Stimulated activated CD8-positive, alpha-beta memory T cell treated with anti-CD3 and anti-CD28 coated beads, Interleukin-4, amount 100 ng/mL, for 4 hours (primary cell): ENCODE results near the gene AP1S3.
"Not testable (repeated sequence)": the region's sequence is repeated elsewhere in the genome, so short reads cannot be mapped to it uniquely, and the experiment has no call there.

ENCODE experiments used
- DNase-seq, 2 donors: peaks; one replicate each; pipeline ENCODE4 v3.0.0-alpha.2; 2020; ENCODE audit warnings: low read depth in 2 of 2, low spot score in 1 of 2

The AP1S3 gene

GRCh38 chr2:223853425-223853837, 16.0 kb upstream of the AP1S3 start:
- DNase-seq: no peak

- DNase-seq: no peak
Measured at GRCh38 chr2:223852281-223852795, 15.0 kb upstream of the AP1S3 start.

- no peak for DNase-seq
Measured at GRCh38 chr2:223847410-223847809, 10.0 kb upstream of the AP1S3 start.

GRCh38 chr2:223846515-223846914, 9.1 kb upstream of the AP1S3 start:
- no peak for DNase-seq

- no peak for DNase-seq
Measured at GRCh38 chr2:223841436-223842190, 4.2 kb upstream of the AP1S3 start.

- DNase-seq: no peak
Measured at GRCh38 chr2:223835701-223836532, 1.5 kb downstream of the AP1S3 start.

- DNase-seq: no peak
Measured at GRCh38 chr2:223834431-223834830, 3.0 kb downstream of the AP1S3 start.

- DNase-seq: no peak
Measured at GRCh38 chr2:223832241-223832903, 5.0 kb downstream of the AP1S3 start.

GRCh38 chr2:223829128-223829527, 8.3 kb downstream of the AP1S3 start:
- DNase-seq: no peak

- DNase-seq: no peak
Measured at GRCh38 chr2:223828314-223828713, 9.1 kb downstream of the AP1S3 start.

- no peak for DNase-seq
Measured at GRCh38 chr2:223826995-223827394, 10.4 kb downstream of the AP1S3 start.

GRCh38 chr2:223824301-223824700, 13.1 kb downstream of the AP1S3 start:
- no peak for DNase-seq

- DNase-seq: no peak
Measured at GRCh38 chr2:223822818-223823217, 14.6 kb downstream of the AP1S3 start.

- DNase-seq: no peak
Measured at GRCh38 chr2:223820549-223820948, 16.8 kb downstream of the AP1S3 start.

GRCh38 chr2:223819891-223820290, 17.5 kb downstream of the AP1S3 start:
- no peak for DNase-seq

GRCh38 chr2:223815884-223816570, 21.4 kb downstream of the AP1S3 start:
- no peak for DNase-seq

- no peak for DNase-seq
Measured at GRCh38 chr2:223815186-223815883, 22.0 kb downstream of the AP1S3 start.

- not testable (repeated sequence) for DNase-seq
Measured at GRCh38 chr2:223814764-223815163, 22.6 kb downstream of the AP1S3 start.

- DNase-seq: no peak
Measured at GRCh38 chr2:223813329-223813728, 24.1 kb downstream of the AP1S3 start.

GRCh38 chr2:223811757-223812156, 25.6 kb downstream of the AP1S3 start:
- no peak for DNase-seq
